SJCRH30 (cell line): Measurements from ENCODE around the gene ZNF429. TPM values are rescaled to one million over a fixed set of nuclear protein-coding genes. Genes with fewer than 3 reads are reported as not detected.
"Not testable (repeated sequence)": the region's sequence is repeated elsewhere in the genome, so short reads cannot be mapped to it uniquely, and the experiment has no call there.

Source experiments
- DNase-seq, 2 experiments: peaks; one replicate each; pipeline ENCODE4 v3.0.0-alpha.2; 2015 to 2020
- H3K27ac ChIP-seq: fragments of 250-450 bp; sonication (Bioruptor Pico); 2 replicates; pipeline ENCODE4 v1.5.1; 2020; ENCODE audit warnings: mild to moderate bottlenecking, moderate library complexity
- H3K27me3 ChIP-seq: fragments of 250-450 bp; sonication (Bioruptor Pico); 2 replicates; pipeline ENCODE4 v1.5.1; 2020; ENCODE audit warnings: mild to moderate bottlenecking, moderate library complexity
- H3K36me3 ChIP-seq: fragments of 250-450 bp; sonication (Bioruptor Pico); 2 replicates; pipeline ENCODE4 v1.5.1; 2020; ENCODE audit warnings: mild to moderate bottlenecking, moderate library complexity
- H3K4me1 ChIP-seq: fragments of 250-450 bp; sonication (Bioruptor Pico); 2 replicates; pipeline ENCODE4 v1.5.1; 2020; ENCODE audit warnings: mild to moderate bottlenecking, moderate library complexity
- H3K4me3 ChIP-seq: fragments of 250-450 bp; sonication (Bioruptor Pico); 2 replicates; pipeline ENCODE4 v1.5.1; 2020; ENCODE audit warnings: mild to moderate bottlenecking, moderate library complexity
- H3K9me3 ChIP-seq: fragments of 250-450 bp; sonication (Bioruptor Pico); replicated peaks from 2 replicates; pipeline ENCODE4 v1.5.1; 2020; ENCODE audit warnings: mild to moderate bottlenecking, moderate library complexity
- total RNA-seq: library from RNA; depleted of rRNA; stranded (reverse); fragments of >200 nt; shearing (Covaris generic); gene quantifications from 2 replicates; pipeline ENCODE4 v1.2.3, GENCODE V29; 2014; rRNA removed

Gene ZNF429
- total RNA-seq, 1 experiment from 2014 or later, result 8.5 TPM

GRCh38 chr19:21593502-21593901 lies 88.1 kb downstream of the ZNF429 start:
- no peak overlapping the region for H3K4me3 ChIP-seq
- no peak for DNase-seq
- H3K4me1 ChIP-seq, result no peaks in the 10 kb centered on the region
- no peaks in the 10 kb centered on the region for H3K36me3 ChIP-seq
- no peak overlapping the region for H3K27ac ChIP-seq
- no peaks in the 10 kb centered on the region for H3K27me3 ChIP-seq
- H3K9me3 ChIP-seq, result no peaks in the 10 kb centered on the region

- no peaks in the 10 kb centered on the region for H3K9me3 ChIP-seq
- no peaks in the 10 kb centered on the region for H3K27me3 ChIP-seq
- no peak for DNase-seq
- H3K4me1 ChIP-seq, result no peaks in the 10 kb centered on the region
- H3K27ac ChIP-seq, result no peak overlapping the region
- H3K4me3 ChIP-seq, result no peak overlapping the region
- no peaks in the 10 kb centered on the region for H3K36me3 ChIP-seq
Observed at GRCh38 chr19:21593934-21594820, 88.8 kb downstream of the ZNF429 start.

GRCh38 chr19:21595185-21595584 lies 89.8 kb downstream of the ZNF429 start:
- Histone ChIP-seq H3K36me3 (no peaks in the 10 kb centered on the region), H3K9me3 (no peaks in the 10 kb centered on the region), H3K27me3 (no peaks in the 10 kb centered on the region), H3K4me1 (no peaks in the 10 kb centered on the region), H3K27ac (no peak overlapping the region), H3K4me3 (no peak overlapping the region)
- no peak for DNase-seq

- no peak for DNase-seq
- no peak overlapping the region for H3K27ac ChIP-seq
Observed at GRCh38 chr19:21602082-21602658, 96.8 kb downstream of the ZNF429 start.

GRCh38 chr19:21602659-21603430 lies 97.4 kb downstream of the ZNF429 start:
- not testable (repeated sequence) for H3K36me3 ChIP-seq, DNase-seq, H3K4me1 ChIP-seq, H3K27ac ChIP-seq, H3K9me3 ChIP-seq, H3K27me3 ChIP-seq, H3K4me3 ChIP-seq

More at GRCh38 chr19:21602082-21602658, 96.8 kb downstream of the ZNF429 start:
- no peak overlapping the region for H3K4me3 ChIP-seq
- no peaks in the 10 kb centered on the region for H3K36me3 ChIP-seq
- no peaks in the 10 kb centered on the region for H3K9me3 ChIP-seq
- no peaks in the 10 kb centered on the region for H3K27me3 ChIP-seq
- H3K4me1 ChIP-seq, result no peaks in the 10 kb centered on the region

GRCh38 chr19:21603431-21604231 lies 98.2 kb downstream of the ZNF429 start:
- Histone ChIP-seq H3K27me3 (no peaks in the 10 kb centered on the region), H3K27ac (no peak overlapping the region), H3K4me1 (no peaks in the 10 kb centered on the region), H3K4me3 (peak overlapping the region; percentile 54; the same call in 1 of the 2 replicates), H3K36me3 (no peaks in the 10 kb centered on the region), H3K9me3 (no peaks in the 10 kb centered on the region)
- peak in 1 of 2 experiments; percentile 7 for DNase-seq

- no peaks in the 10 kb centered on the region for H3K4me1 ChIP-seq
- H3K4me3 ChIP-seq, result peak overlapping the region; percentile 54
- H3K9me3 ChIP-seq, result no peaks in the 10 kb centered on the region
- H3K27me3 ChIP-seq, result no peaks in the 10 kb centered on the region
- peak in 1 of 2 experiments; percentile 17 for DNase-seq
- no peaks in the 10 kb centered on the region for H3K36me3 ChIP-seq
- H3K27ac ChIP-seq, result no peak overlapping the region
Observed at GRCh38 chr19:21604351-21604926, 99.0 kb downstream of the ZNF429 start.

Other genes with a start within 250 kb of the ZNF429 start
- gene ZNF708, start 176.2 kb upstream of the ZNF429 start, total RNA-seq, result 15.3 and 17.2 TPM in 2 replicates
- 40.9 and 48.3 TPM in 2 replicates for gene ZNF738, start 146.6 kb upstream of the ZNF429 start, total RNA-seq
- gene ZNF493, start 108.5 kb upstream of the ZNF429 start, total RNA-seq, result 18.5 and 25.3 TPM in 2 replicates